D721Med (cell line): Measurements from ENCODE around the gene MAB21L1.

Experiments used
- DNase-seq: peaks from one replicate; pipeline ENCODE4 v3.0.0; 2011; ENCODE audit warnings: low spot score; ENCODE audit not compliant: insufficient read length
- FAIRE-seq: peaks from 2 replicates; lab custom pipeline; 2011; peaks lifted over from hg19 to GRCh38; lab: Jason Lieb, UNC
- CTCF ChIP-seq: IDR thresholded peaks from 2 replicates; pipeline ENCODE4 v1.5.1; 2012; ENCODE audit warnings: mild to moderate bottlenecking, control low read depth; ENCODE audit not compliant: insufficient read depth; ENCODE audit errors: missing control alignments

Gene MAB21L1

DNA sequence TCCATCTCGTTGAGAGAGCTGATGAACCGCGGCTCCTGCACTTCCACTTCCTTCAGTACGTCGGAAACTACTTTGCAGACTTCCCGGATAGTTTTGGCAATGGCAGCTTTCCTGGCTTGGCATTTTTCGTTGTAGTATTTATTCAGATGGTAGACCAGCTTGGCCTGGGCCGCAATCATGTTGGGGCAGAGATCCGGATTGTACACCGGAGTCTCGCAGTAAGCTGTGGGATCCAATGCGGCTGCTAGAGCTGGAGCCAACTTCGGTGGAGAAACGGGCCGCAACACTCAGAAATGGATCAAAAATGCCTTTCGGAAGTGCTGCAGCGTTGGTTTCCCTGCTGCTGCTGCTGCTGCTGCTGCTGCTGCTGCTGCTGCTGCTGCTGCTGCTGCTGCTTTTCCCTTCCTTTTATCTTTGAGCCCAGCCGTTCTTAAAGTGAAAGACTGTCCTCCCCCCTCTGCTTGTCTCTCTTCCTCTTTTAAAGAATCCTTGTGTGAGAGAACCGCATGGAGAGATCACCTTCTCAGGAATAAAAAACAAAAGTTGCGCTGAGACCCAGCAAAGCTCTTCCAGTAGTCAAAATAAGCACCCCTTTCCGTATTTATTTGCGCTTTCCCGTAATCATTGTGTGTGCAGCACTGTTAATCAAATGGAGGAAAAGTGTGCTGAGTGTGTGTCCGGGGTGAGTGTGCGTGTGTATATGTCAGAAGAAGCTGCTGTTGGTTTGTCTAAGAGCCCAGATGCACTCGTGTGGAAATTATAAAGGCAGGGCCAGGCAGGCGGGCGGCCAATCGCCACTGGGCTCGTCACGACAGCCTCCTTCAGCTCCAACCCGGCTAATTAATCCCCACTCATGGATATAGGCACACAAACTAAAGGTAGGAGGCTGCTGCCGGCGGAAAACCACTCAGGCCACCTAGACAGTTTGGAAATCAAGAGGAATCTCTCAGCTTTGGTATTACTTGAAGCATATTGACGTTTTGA lies at the start of gene MAB21L1:
Gene MAB21L1 (minus strand): TSS at position 730 of the 984 bp plus-strand sequence. CDS start 551 bp downstream, at position 179.
- FAIRE-seq (peak; percentile 75), DNase-seq (peak; percentile 71)
- TF ChIP-seq CTCF, result no peak

GRCh38 chr13:35524171-35524570 lies 47.7 kb upstream of the MAB21L1 start:
- no peak for TF ChIP-seq CTCF
- no peak for FAIRE-seq
- DNase-seq, result no peak

DNA sequence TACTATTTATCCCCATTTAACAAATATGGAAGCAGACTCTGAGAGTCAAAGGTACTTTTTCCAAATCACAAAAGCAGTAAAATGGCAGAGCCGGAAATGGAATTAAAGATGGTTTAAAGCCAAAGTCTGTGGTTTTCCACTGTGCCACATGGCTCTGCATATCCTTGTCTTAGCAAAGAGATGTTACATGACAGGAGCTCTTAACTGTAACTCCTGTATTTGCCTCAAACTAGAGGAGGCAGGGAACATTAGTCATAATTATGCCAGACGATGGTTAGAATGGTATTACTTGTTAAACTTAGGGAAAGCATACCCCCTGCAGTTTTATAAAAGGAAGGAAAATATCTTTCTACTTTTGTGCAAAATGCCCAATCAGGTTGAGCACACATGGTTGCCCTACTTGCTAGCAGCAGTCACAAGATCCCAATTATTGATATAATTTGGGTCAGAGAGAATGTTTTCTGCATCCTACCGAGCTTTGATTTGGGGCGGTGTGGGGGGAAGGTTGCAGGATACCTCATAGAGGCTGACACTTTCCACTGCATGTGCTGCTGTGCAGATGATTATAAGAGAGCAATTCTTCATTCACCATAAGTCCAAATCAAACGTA lies 42.0 kb upstream of the MAB21L1 start:
- DNase-seq (no peak), FAIRE-seq (no peak)
- TF ChIP-seq CTCF, result no peak

- no peak for DNase-seq
- FAIRE-seq, result peak; percentile 89
- TF ChIP-seq CTCF, result no peak
These were observed 38.5 kb upstream of the MAB21L1 start for GRCh38 chr13:35514801-35515502.

- no peak for DNase-seq
- no peak for TF ChIP-seq CTCF
- peak; percentile 96 for FAIRE-seq
These were observed 37.6 kb upstream of the MAB21L1 start for GRCh38 chr13:35514061-35514477.

- no peak for TF ChIP-seq CTCF
- FAIRE-seq (peak; percentile 94), DNase-seq (no peak)
These were observed 35.9 kb upstream of the MAB21L1 start for GRCh38 chr13:35512271-35512920.
